Muscle layer of colon (tissue), 2 donors: ENCODE measurements around the gene THADA.

Source experiments
- H3K27ac ChIP-seq: one replicate; pipeline ENCODE4 v1.7.0; 2013; ENCODE audit warnings: low read depth, mild to moderate bottlenecking, low read length, moderate library complexity
- H3K27me3 ChIP-seq, 2 donors: one replicate each; pipeline ENCODE4 v1.7.0; 2013; ENCODE audit warnings: low read length in 2 of 2, mild to moderate bottlenecking in 2 of 2; ENCODE audit not compliant: insufficient read depth in 2 of 2, control insufficient read depth in 1 of 2
- H3K36me3 ChIP-seq: one replicate; pipeline ENCODE4 v1.7.0; 2013; ENCODE audit warnings: mild to moderate bottlenecking, low read length; ENCODE audit not compliant: insufficient read depth
- H3K4me1 ChIP-seq: one replicate; pipeline ENCODE4 v1.7.0; 2013; ENCODE audit warnings: mild to moderate bottlenecking, low read length; ENCODE audit not compliant: insufficient read depth
- H3K4me3 ChIP-seq, 2 donors: one replicate each; pipeline ENCODE4 v1.7.0; 2013; ENCODE audit warnings: low read length in 2 of 2, low read depth in 1 of 2, mild to moderate bottlenecking in 1 of 2, moderate library complexity in 1 of 2
- H3K9ac ChIP-seq: one replicate; pipeline ENCODE4 v1.7.0; 2013; ENCODE audit warnings: low read length
- H3K9me3 ChIP-seq: one replicate; pipeline ENCODE4 v1.7.0; 2013; ENCODE audit warnings: mild to moderate bottlenecking, low read length
- donor health status: abdominal sarcoma.
- donor health status: Adenocarcinoma of cecum.

THADA gene

DNA sequence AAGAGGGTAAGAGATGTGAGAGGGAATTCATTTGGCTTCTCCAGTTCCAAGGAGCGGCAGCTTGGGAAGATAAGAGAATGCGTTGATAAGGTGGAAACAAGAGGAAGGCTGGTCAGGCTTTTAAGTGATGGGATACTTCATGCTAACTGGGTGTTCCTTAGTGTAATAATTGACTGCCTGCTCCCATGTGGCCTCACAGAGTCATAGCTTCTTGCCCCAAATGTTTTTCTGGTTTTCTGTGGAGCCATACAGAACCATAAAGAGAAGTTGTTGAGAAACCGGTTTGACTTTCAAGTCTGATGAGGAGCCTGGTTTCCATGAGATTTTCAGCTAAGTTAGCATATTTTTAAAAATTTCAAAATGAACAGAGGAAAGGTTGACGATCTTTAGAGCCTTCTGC lies 272.0 kb downstream of the THADA start:
- Histone ChIP-seq H3K27ac (peak overlapping the region; percentile 71), H3K4me3 (no peak overlapping the region), H3K4me1 (peaks cover 58% of the 10 kb centered on the region), H3K9ac (no peak overlapping the region), H3K27me3 (no peaks in the 10 kb centered on the region), H3K9me3 (no peaks in the 10 kb centered on the region), H3K36me3 (peaks cover 3% of the 10 kb centered on the region)

DNA sequence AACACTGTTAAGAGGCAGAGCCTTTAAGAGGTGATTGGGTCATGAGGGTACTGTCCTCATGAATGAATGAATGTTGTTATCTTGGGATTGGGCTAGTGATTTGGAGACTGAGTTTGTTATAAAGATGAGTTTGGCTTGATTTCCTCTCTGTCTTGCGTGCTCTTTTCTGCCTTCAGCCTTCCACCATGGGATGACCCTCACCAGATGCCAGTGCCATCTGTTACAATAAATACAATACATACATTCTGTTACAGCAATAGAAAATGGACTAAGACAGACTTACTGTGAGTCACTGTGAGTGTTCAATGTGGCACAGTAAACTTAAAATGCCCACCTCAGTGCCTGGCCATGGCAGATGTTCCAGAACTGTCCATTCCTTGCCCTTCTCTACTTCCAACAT lies 274.4 kb downstream of the THADA start:
- no peak overlapping the region for H3K4me3 ChIP-seq
- peaks cover 3% of the 10 kb centered on the region for H3K36me3 ChIP-seq
- peaks cover 39% of the 10 kb centered on the region for H3K4me1 ChIP-seq
- H3K9me3 ChIP-seq = no peaks in the 10 kb centered on the region
- no peak overlapping the region for H3K27ac ChIP-seq
- no peak overlapping the region for H3K9ac ChIP-seq
- H3K27me3 ChIP-seq = no peaks in the 10 kb centered on the region

- H3K4me3 ChIP-seq = no peak overlapping the region
- H3K4me1 ChIP-seq = peaks cover 28% of the 10 kb centered on the region
- H3K27ac ChIP-seq = peak overlapping the region; percentile 22
- H3K36me3 ChIP-seq = peaks cover 3% of the 10 kb centered on the region
- H3K9ac ChIP-seq = no peak overlapping the region
- no peaks in the 10 kb centered on the region for H3K9me3 ChIP-seq
- H3K27me3 ChIP-seq = no peaks in the 10 kb centered on the region
Measured at GRCh38 chr2:43319541-43319940, 276.3 kb downstream of the THADA start.

DNA sequence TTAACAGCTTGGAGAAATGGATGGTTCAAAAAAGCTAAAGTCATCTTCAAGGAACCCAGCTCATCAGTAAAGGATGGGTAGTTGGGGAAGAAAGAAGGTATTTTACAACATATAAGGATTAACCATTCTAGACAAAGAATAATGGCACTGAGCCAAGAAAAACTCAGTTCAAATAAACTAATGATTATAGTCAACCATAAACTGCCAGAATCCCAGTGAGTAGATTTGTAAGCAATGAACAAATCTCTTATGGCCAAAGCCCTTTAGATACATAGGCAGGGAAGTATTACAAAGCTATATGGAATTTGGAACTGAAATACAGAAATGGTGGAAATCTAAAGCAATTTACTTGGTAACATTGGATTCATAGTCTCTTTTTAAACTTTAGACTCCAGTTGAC lies 277.0 kb downstream of the THADA start:
- Histone ChIP-seq H3K9ac (no peak overlapping the region), H3K4me1 (peaks cover 23% of the 10 kb centered on the region), H3K36me3 (peaks cover 3% of the 10 kb centered on the region), H3K9me3 (no peaks in the 10 kb centered on the region), H3K27ac (peak overlapping the region; percentile 22), H3K27me3 (no peaks in the 10 kb centered on the region), H3K4me3 (no peak overlapping the region)

- Histone ChIP-seq H3K4me3 (no peak overlapping the region), H3K9me3 (no peaks in the 10 kb centered on the region), H3K9ac (no peak overlapping the region), H3K36me3 (peaks cover 3% of the 10 kb centered on the region), H3K27me3 (no peaks in the 10 kb centered on the region), H3K4me1 (peaks cover 28% of the 10 kb centered on the region), H3K27ac (no peak overlapping the region)
Measured at GRCh38 chr2:43317680-43318079, 278.2 kb downstream of the THADA start.

GRCh38 chr2:43317194-43317593 lies 278.6 kb downstream of the THADA start:
- Histone ChIP-seq H3K4me1 (peaks cover 33% of the 10 kb centered on the region), H3K36me3 (peaks cover 3% of the 10 kb centered on the region), H3K27me3 (no peaks in the 10 kb centered on the region), H3K9me3 (no peaks in the 10 kb centered on the region), H3K27ac (no peak overlapping the region), H3K4me3 (no peak overlapping the region), H3K9ac (no peak overlapping the region)

- H3K36me3 ChIP-seq = peaks cover 3% of the 10 kb centered on the region
- H3K4me1 ChIP-seq = peaks cover 45% of the 10 kb centered on the region
- no peaks in the 10 kb centered on the region for H3K9me3 ChIP-seq
- no peaks in the 10 kb centered on the region for H3K27me3 ChIP-seq
- H3K27ac ChIP-seq = peak overlapping the region; percentile 31
- no peak overlapping the region for H3K9ac ChIP-seq
- no peak overlapping the region for H3K4me3 ChIP-seq
Measured at GRCh38 chr2:43315482-43315881, 280.4 kb downstream of the THADA start.

- peaks cover 40% of the 10 kb centered on the region for H3K4me1 ChIP-seq
Measured at GRCh38 chr2:43314299-43314927, 281.4 kb downstream of the THADA start.

DNA sequence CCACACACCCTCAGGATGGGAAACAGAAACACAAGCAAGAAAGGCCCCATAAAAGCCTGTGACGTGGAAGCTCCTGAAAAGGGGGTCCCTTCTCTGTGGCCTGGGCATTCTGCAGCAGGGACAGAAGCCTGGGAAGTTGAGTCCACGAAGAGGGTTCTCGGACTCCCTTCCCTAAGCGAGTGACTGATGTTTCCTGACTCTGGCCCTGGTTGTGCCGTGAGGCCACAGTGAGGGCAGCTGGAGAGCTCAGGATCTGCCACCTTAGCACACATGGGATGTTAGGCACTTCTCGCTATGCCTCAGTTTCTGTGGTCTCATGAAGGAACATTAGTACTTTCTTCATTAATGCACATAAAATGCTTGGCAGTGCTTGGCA lies 282.2 kb downstream of the THADA start:
- H3K27me3 ChIP-seq = no peaks in the 10 kb centered on the region
- H3K9ac ChIP-seq = no peak overlapping the region
- peak overlapping the region; percentile 88 for H3K27ac ChIP-seq
- H3K4me1 ChIP-seq = peaks cover 32% of the 10 kb centered on the region
- H3K4me3 ChIP-seq = no peak overlapping the region
- H3K36me3 ChIP-seq = no peaks in the 10 kb centered on the region
- H3K9me3 ChIP-seq = no peaks in the 10 kb centered on the region

More at GRCh38 chr2:43314299-43314927, 281.4 kb downstream of the THADA start:
- Histone ChIP-seq H3K9ac (no peak overlapping the region), H3K9me3 (no peaks in the 10 kb centered on the region), H3K4me3 (no peak overlapping the region), H3K36me3 (peaks cover 3% of the 10 kb centered on the region), H3K27ac (peak overlapping the region; percentile 88), H3K27me3 (no peaks in the 10 kb centered on the region)

DNA sequence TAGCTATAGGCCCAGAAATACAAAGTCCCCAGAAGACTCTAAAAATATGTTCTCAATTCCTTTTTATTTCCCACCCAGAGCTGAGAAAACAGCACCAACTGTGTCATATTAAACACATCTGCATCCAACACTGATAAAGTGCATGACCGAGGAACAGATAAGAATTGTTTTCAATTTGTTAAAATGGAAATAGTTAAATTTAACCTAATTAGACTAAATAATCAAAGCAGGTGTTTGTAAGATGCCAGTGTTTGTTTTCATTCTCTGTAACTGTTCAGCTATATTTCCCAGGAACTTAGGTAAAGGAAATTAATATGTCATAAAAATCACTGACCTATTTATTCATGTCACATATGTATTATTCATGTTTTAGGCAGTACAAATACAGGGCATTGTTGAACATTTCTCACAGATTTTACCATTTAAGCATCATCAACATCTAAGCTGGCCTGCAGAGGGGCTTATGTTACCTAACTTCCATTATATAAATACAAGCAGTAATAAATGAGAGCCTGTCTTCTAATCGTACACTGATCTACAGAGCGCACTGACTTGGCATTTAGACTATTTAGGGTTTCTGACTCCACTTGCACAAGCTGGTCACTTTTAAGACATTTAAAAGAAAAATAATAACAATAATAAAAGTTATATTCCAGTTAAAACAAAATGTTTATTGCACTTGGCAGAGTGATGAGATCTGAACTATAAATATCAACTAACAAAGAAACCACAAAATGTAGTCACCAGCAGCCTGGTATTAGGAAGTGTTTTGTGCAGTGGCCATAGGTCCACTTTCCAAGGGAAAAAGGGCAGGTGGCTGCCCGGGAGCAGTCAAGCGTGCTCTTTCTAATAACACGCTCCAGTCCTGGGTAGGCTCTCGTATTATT lies 282.8 kb downstream of the THADA start:
- H3K9me3 ChIP-seq = no peaks in the 10 kb centered on the region
- no peaks in the 10 kb centered on the region for H3K27me3 ChIP-seq
- H3K36me3 ChIP-seq = no peaks in the 10 kb centered on the region
- no peak overlapping the region for H3K9ac ChIP-seq
- peaks cover 30% of the 10 kb centered on the region for H3K4me1 ChIP-seq
- peak overlapping the region; percentile 88 for H3K27ac ChIP-seq
- no peak overlapping the region for H3K4me3 ChIP-seq

DNA sequence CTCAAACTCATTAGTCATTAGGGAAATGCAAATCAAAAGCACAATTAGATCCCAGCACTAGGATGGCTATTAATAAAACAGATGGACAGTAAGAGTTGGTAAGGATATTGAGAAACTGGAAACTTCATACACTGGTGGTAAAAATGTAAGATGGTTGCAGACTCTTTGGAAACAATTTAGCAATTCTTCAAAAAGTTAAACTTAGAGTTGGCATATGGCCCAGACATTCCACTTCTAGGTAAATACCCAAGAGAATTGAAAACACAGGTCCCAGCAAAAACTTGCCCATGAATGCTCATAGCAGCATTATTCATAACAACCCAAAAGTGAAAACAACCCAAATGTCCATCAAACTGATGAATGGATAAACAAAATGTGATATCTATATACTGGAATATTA lies 284.6 kb downstream of the THADA start:
- Histone ChIP-seq H3K4me1 (peaks cover 43% of the 10 kb centered on the region), H3K27ac (no peak overlapping the region), H3K9me3 (no peaks in the 10 kb centered on the region), H3K4me3 (no peak overlapping the region), H3K36me3 (no peaks in the 10 kb centered on the region), H3K27me3 (no peaks in the 10 kb centered on the region), H3K9ac (no peak overlapping the region)
